ENCODE data around the gene SLC35F3. TPM values are rescaled to one million over a fixed set of nuclear protein-coding genes. Genes with fewer than 3 reads are reported as not detected.

SLC35F3 gene
- total and polyA plus RNA-seq, 2 experiments from 2014 or later, result 1.0 to 3.2 TPM

GRCh38 chr1:234164098-234164709, 259.7 kb downstream of the SLC35F3 start:
- H3K9me2 ChIP-seq (ENCODE audit: insufficient read depth), result no peaks in the 10 kb centered on the region
- peaks cover 3% of the 10 kb centered on the region; the same call in 1 of the 2 replicates for H3K4me1 ChIP-seq (ENCODE audit: insufficient read depth)
- no peaks in the 10 kb centered on the region for H3K36me3 ChIP-seq (ENCODE audit: insufficient read depth)
- no peaks in the 10 kb centered on the region for H4K20me1 ChIP-seq (replicated peaks; ENCODE audit: insufficient read depth)
- H3K36me3 Mint-ChIP-seq (ENCODE audit: low read depth), result no peaks in the 10 kb centered on the region
- DNase-seq (ENCODE audit: low spot score), result peak; percentile 36
- no peaks in the 10 kb centered on the region for H3K79me2 ChIP-seq (replicated peaks; ENCODE audit: insufficient read depth)
- no peak overlapping the region for H3K27ac Mint-ChIP-seq
- peak; percentile 49 for ATAC-seq
- peak overlapping the region; percentile 95; the same call in 1 of the 2 replicates for H2AFZ ChIP-seq
- no peaks in the 10 kb centered on the region for H3K27me3 ChIP-seq (ENCODE audit: insufficient read depth)
- TF ChIP-seq ZNF462 (CRISPR knock-in tag; IDR thresholded peaks at IDR 0.05) (no peak), ZNF114 (CRISPR knock-in tag; IDR thresholded peaks at IDR 0.05) (no peak), STAT1 (IDR thresholded peaks at IDR 0.05; ENCODE audit: unreplicated experiment) (no peak), ZNF331 (CRISPR knock-in tag; IDR thresholded peaks at IDR 0.05; ENCODE audit: low read depth) (no peak), EZH2 (IDR thresholded peaks at IDR 0.05; ENCODE audit: low read depth, unreplicated experiment) (no peak), CREB1 (CRISPR knock-in tag; IDR thresholded peaks at IDR 0.05; ENCODE audit: low read depth) (no peak), ETS1 (IDR thresholded peaks at IDR 0.05) (no peak), CTCF (conservative IDR thresholded peaks at IDR 0.05; ENCODE audit: low read depth in 2 of 2) (no peak), NANOG (IDR thresholded peaks at IDR 0.05; ENCODE audit: borderline replicate concordance) (no peak), JUNB (IDR thresholded peaks at IDR 0.05; ENCODE audit: unreplicated experiment) (no peak)
- TF ChIP-seq, protein P1, sequence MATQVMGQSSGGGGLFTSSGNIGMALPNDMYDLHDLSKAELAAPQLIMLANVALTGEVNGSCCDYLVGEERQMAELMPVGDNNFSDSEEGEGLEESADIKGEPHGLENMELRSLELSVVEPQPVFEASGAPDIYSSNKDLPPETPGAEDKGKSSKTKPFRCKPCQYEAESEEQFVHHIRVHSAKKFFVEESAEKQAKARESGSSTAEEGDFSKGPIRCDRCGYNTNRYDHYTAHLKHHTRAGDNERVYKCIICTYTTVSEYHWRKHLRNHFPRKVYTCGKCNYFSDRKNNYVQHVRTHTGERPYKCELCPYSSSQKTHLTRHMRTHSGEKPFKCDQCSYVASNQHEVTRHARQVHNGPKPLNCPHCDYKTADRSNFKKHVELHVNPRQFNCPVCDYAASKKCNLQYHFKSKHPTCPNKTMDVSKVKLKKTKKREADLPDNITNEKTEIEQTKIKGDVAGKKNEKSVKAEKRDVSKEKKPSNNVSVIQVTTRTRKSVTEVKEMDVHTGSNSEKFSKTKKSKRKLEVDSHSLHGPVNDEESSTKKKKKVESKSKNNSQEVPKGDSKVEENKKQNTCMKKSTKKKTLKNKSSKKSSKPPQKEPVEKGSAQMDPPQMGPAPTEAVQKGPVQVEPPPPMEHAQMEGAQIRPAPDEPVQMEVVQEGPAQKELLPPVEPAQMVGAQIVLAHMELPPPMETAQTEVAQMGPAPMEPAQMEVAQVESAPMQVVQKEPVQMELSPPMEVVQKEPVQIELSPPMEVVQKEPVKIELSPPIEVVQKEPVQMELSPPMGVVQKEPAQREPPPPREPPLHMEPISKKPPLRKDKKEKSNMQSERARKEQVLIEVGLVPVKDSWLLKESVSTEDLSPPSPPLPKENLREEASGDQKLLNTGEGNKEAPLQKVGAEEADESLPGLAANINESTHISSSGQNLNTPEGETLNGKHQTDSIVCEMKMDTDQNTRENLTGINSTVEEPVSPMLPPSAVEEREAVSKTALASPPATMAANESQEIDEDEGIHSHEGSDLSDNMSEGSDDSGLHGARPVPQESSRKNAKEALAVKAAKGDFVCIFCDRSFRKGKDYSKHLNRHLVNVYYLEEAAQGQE (IDR thresholded peaks at IDR 0.05; ENCODE audit: unreplicated experiment), result no peak
- H3K27me3 Mint-ChIP-seq (ENCODE audit: insufficient read depth, low read depth, poor library complexity), result peaks cover 5% of the 10 kb centered on the region
- H3K4me1 Mint-ChIP-seq, result peaks cover 12% of the 10 kb centered on the region
- no peaks in the 10 kb centered on the region for H3F3A ChIP-seq (replicated peaks; ENCODE audit: low read depth)
- H3K4me3 ChIP-seq, result peak overlapping the region; percentile 35; the same call in 1 of the 2 replicates
- H3K9me3 Mint-ChIP-seq, result no peaks in the 10 kb centered on the region
- no peak overlapping the region for H3K4me3 Mint-ChIP-seq
- peak overlapping the region; percentile 66 for H3K4me2 ChIP-seq
- H3K27ac ChIP-seq (ENCODE audit: low read depth), result no peak overlapping the region
